HG02870 (cell line): ENCODE results near the gene PEAK1.

Experiments used
- ATAC-seq: cut with Tn5 transposase; IDR thresholded peaks from one replicate; pipeline ENCODE4 v1.9.1; 2021; ENCODE audit warnings: mild to moderate bottlenecking, moderate library complexity; ENCODE audit not compliant: unreplicated experiment

The PEAK1 gene

GRCh38 chr15:77369168-77369567, 50.7 kb downstream of the PEAK1 start:
- no peak for ATAC-seq

GRCh38 chr15:77367631-77368030, 52.3 kb downstream of the PEAK1 start:
- ATAC-seq, result no peak

- no peak for ATAC-seq
These were observed 58.4 kb downstream of the PEAK1 start for GRCh38 chr15:77361456-77361855.

GRCh38 chr15:77358545-77359240, 61.2 kb downstream of the PEAK1 start:
- no peak for ATAC-seq

- ATAC-seq, result no peak
These were observed 63.6 kb downstream of the PEAK1 start for GRCh38 chr15:77356305-77356704.

GRCh38 chr15:77355321-77355720, 64.6 kb downstream of the PEAK1 start:
- no peak for ATAC-seq

GRCh38 chr15:77354063-77354462, 65.8 kb downstream of the PEAK1 start:
- ATAC-seq, result no peak

GRCh38 chr15:77352887-77353286, 67.0 kb downstream of the PEAK1 start:
- ATAC-seq, result no peak

- ATAC-seq, result no peak
These were observed 69.1 kb downstream of the PEAK1 start for GRCh38 chr15:77350792-77351191.

- ATAC-seq, result no peak
These were observed 70.2 kb downstream of the PEAK1 start for GRCh38 chr15:77349666-77350065.

- no peak for ATAC-seq
These were observed 71.4 kb downstream of the PEAK1 start for GRCh38 chr15:77348511-77348910.

GRCh38 chr15:77347197-77347596, 72.7 kb downstream of the PEAK1 start:
- no peak for ATAC-seq

GRCh38 chr15:77346245-77347036, 73.5 kb downstream of the PEAK1 start:
- ATAC-seq, result no peak

- ATAC-seq, result no peak
These were observed 77.1 kb downstream of the PEAK1 start for GRCh38 chr15:77342807-77343206.

GRCh38 chr15:77340245-77340644, 79.7 kb downstream of the PEAK1 start:
- ATAC-seq, result no peak

GRCh38 chr15:77336006-77336405, 83.9 kb downstream of the PEAK1 start:
- ATAC-seq, result no peak

GRCh38 chr15:77335298-77335697, 84.6 kb downstream of the PEAK1 start:
- no peak for ATAC-seq

- ATAC-seq, result no peak
These were observed 86.7 kb downstream of the PEAK1 start for GRCh38 chr15:77333166-77333565.

GRCh38 chr15:77329202-77329601, 90.7 kb downstream of the PEAK1 start:
- no peak for ATAC-seq

- ATAC-seq, result no peak
These were observed 91.9 kb downstream of the PEAK1 start for GRCh38 chr15:77327844-77328529.

- ATAC-seq, result no peak
These were observed 92.7 kb downstream of the PEAK1 start for GRCh38 chr15:77327168-77327567.

GRCh38 chr15:77326366-77326765, 93.5 kb downstream of the PEAK1 start:
- ATAC-seq, result no peak
